NCI-H2227 (cell line): Measurements from ENCODE around the gene SPOP.
"Not testable (repeated sequence)": the region's sequence is repeated elsewhere in the genome, so short reads cannot be mapped to it uniquely, and the experiment has no call there.

Experiments
- DNase-seq: peaks from one replicate; lab custom pipeline; 2025; ENCODE audit not compliant: unreplicated experiment; lab: John Stamatoyannopoulos, UW

The SPOP gene

GRCh38 chr17:49574945-49575678, 102.8 kb downstream of the SPOP start:
- DNase-seq, result no peak

- no peak for DNase-seq
Observed at GRCh38 chr17:49574323-49574781, 103.5 kb downstream of the SPOP start.

- DNase-seq, result no peak
Observed at GRCh38 chr17:49573510-49574322, 104.2 kb downstream of the SPOP start.

- DNase-seq, result no peak
Observed at GRCh38 chr17:49572806-49573420, 105.0 kb downstream of the SPOP start.

GRCh38 chr17:49572226-49572625, 105.7 kb downstream of the SPOP start:
- no peak for DNase-seq

- DNase-seq, result no peak
Observed at GRCh38 chr17:49571764-49572163, 106.1 kb downstream of the SPOP start.

GRCh38 chr17:49571283-49571682, 106.6 kb downstream of the SPOP start:
- DNase-seq, result no peak

GRCh38 chr17:49570540-49571242, 107.2 kb downstream of the SPOP start:
- no peak for DNase-seq

GRCh38 chr17:49568695-49569047, 109.2 kb downstream of the SPOP start:
- DNase-seq, result not testable (repeated sequence)

- DNase-seq, result peak; percentile 87
Observed at GRCh38 chr17:49567871-49568694, 109.8 kb downstream of the SPOP start.

- no peak for DNase-seq
Observed at GRCh38 chr17:49567104-49567521, 110.8 kb downstream of the SPOP start.

- DNase-seq, result no peak
Observed at GRCh38 chr17:49566668-49567071, 111.2 kb downstream of the SPOP start.

- DNase-seq, result peak; percentile 55
Observed at GRCh38 chr17:49565948-49566491, 111.9 kb downstream of the SPOP start.

GRCh38 chr17:49564638-49565037, 113.3 kb downstream of the SPOP start:
- DNase-seq, result no peak

- peak; percentile 75 for DNase-seq
Observed at GRCh38 chr17:49557312-49558024, 120.4 kb downstream of the SPOP start.

- peak; percentile 87 for DNase-seq
Observed at GRCh38 chr17:49556223-49556943, 121.5 kb downstream of the SPOP start.

- no peak for DNase-seq
Observed at GRCh38 chr17:49555495-49556222, 122.2 kb downstream of the SPOP start.
